Measurements from ENCODE around the gene ZNF33B.

GRCh38 chr10:42594246-42594650, 44.1 kb downstream of the ZNF33B start:
- TF ChIP-seq, protein P1, sequence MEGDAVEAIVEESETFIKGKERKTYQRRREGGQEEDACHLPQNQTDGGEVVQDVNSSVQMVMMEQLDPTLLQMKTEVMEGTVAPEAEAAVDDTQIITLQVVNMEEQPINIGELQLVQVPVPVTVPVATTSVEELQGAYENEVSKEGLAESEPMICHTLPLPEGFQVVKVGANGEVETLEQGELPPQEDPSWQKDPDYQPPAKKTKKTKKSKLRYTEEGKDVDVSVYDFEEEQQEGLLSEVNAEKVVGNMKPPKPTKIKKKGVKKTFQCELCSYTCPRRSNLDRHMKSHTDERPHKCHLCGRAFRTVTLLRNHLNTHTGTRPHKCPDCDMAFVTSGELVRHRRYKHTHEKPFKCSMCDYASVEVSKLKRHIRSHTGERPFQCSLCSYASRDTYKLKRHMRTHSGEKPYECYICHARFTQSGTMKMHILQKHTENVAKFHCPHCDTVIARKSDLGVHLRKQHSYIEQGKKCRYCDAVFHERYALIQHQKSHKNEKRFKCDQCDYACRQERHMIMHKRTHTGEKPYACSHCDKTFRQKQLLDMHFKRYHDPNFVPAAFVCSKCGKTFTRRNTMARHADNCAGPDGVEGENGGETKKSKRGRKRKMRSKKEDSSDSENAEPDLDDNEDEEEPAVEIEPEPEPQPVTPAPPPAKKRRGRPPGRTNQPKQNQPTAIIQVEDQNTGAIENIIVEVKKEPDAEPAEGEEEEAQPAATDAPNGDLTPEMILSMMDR (IDR thresholded peaks at IDR 0.05 in 2 of 3, conservative IDR thresholded peaks at IDR 0.05 in 1 of 3; ENCODE audit: insufficient read depth in 2 of 3, low read depth in 1 of 3, low read length in 3 of 3) = no peak
- TF ChIP-seq ZNF707 (CRISPR knock-in tag; conservative IDR thresholded peaks at IDR 0.05) (no peak), ZNF3 (CRISPR knock-in tag; IDR thresholded peaks at IDR 0.05) (no peak), TAF1 (IDR thresholded peaks at IDR 0.05; ENCODE audit: control insufficient read depth, extremely low read depth, insufficient read depth, low read length, severe bottlenecking) (no peak), MYC (IDR thresholded peaks at IDR 0.05; ENCODE audit: low read depth, low read length) (no peak), MYC (CRISPR knock-in tag; IDR thresholded peaks at IDR 0.05; ENCODE audit: borderline replicate concordance, low read depth) (no peak), ZNF175 (CRISPR knock-in tag; IDR thresholded peaks at IDR 0.05; ENCODE audit: low read depth) (no peak), SPI1 (IDR thresholded peaks at IDR 0.05; ENCODE audit: borderline replicate concordance, low read depth, low read length) (no peak)
